HG02840 (cell line): Measurements from ENCODE around the gene NCKAP5.

Experiments
- ATAC-seq: cut with Tn5 transposase; IDR thresholded peaks from one replicate; pipeline ENCODE4 v1.9.1; 2021; ENCODE audit warnings: mild to moderate bottlenecking, moderate library complexity, moderate number of reproducible peaks; ENCODE audit not compliant: unreplicated experiment, low FRiP score

The NCKAP5 gene

DNA sequence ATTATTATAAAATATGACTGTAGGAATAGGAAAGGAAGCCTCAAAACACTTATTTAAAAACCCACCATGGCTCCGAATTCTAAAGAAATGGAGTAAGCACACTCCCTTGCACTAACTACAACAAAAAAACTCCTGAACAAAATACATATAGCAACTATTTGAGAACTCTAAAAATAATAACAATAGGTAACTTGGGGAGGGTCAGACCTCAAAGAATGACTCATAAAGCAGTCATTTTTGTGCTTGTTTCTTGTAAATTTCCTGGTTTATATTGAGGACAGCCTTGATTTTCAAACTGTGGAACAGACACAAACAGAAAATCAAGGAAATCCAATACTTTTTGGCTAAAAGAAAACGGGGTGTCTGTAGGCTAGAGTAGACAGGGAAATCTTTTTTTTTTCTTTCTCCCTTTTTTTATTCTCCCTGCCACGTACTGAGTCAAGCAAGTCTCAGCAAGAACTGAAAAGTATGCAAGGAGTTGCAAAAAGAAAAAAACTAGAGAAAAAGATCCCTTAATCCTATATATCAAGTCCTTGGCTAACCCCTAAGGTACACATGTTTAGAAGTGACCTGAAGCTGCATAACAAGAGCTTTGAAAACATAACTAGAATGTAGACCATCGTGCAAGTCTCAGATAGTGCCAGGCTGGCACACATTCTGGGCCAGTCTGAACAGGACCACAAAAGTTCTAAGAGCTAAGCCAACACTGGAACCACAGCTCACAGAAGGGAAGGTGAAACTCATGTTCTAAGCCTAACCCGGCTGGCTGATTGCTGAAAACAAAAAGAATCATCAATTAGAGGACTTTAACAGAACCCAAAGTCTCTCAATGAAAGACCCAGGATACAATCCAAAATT lies 495.2 kb downstream of the NCKAP5 start:
- no peak for ATAC-seq

DNA sequence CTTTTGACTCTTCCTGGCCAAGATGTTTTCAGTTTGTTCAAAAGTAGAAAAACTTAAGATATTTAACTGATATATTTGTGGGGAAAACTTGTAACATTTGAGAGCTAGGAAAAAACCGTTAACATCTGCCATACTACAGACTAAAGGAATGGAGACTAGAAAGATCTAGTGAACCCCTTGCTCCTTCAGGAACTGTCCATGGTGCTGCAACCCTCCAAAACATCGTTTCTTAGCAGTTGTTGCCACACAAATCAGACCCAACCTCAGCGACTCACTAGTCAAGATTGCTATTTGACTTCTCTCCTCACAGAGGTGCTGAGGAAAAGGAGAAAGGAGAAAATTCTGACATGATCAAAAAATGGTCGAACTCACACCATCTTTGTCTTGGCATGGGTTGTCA lies 504.5 kb downstream of the NCKAP5 start:
- no peak for ATAC-seq

DNA sequence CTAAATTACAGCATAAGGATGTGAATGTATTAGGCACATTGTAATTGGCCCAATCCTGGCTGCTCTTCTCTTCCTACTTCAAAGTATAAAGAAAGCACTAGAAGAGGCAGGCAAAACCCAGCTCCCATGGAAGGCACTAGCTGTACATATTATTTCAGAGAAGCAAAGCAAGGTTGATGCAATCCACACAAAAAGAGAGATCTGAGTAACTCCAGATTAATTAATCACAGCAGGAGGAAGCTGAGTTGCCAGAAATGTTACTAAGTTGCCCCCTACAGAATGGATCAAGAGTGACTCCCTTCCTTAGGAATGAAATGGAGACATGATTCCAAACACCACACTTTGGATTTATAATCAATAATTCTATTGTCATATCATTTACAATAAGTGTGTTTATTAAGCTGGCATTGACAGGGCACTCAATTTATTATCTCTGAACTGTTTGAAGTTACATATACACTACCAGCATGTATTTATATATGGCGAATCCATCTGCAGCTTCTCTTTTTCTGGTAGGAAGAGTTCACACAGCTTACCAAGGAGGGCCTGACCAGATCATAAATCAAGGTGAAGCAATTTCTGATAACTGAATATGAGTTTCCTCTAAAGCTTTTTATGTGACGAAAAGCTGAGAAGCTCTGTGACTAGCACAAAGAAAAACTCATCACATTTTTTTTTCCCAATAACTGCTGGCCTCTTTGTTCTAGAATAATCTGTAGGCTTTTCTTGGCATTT lies 505.2 kb downstream of the NCKAP5 start:
- ATAC-seq = no peak

DNA sequence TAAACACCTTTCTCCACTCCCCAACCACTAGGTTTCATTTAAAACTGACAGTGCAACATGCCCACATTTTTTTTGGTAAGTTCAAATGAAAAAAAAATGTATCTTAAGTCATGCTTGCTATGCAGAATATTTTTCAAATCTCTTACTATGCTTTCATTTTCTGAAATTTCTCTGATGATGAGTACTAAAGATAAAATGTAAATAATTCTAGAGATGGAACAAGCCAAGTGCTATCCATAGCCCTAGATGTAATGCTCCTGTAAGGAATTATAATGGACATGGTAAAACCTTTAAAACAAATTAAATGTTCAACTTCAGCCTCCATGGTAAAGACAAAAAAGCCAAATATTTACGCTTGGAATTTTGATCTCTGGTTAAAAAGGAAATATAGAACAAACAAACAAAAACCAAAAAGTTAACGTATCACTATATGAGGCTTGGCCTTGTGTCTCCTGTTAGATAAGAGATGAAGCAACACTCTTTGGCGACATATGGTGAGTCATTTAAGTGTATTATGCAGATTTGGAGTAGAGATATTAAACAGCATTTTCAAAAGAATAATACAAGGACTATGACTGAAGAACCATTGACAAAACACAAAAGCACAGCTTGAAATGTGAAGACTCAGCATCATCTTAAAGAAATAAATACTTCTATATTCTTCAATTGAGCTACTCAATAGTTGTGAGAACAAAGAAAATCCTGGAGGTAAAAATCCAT lies 506.2 kb downstream of the NCKAP5 start:
- ATAC-seq = no peak

DNA sequence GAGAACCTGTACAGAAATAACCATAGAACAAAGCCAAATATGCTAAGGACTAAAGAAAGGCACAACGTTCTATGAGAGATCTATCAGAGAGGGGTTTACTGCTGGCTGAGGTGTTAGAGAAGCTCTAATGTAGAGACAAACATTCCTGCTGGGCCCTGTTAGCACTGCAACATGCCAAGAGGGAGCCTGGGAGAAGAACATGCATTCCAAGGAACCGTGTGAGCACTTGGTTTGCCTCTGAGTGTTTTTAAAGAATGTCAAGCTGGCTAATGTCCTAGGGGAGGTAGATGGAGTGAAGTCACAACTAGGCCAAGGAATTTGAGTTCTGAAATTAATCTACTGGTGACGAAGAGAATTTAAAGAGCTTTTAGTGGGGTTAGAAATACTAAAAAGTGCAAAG lies 514.0 kb downstream of the NCKAP5 start:
- no peak for ATAC-seq

DNA sequence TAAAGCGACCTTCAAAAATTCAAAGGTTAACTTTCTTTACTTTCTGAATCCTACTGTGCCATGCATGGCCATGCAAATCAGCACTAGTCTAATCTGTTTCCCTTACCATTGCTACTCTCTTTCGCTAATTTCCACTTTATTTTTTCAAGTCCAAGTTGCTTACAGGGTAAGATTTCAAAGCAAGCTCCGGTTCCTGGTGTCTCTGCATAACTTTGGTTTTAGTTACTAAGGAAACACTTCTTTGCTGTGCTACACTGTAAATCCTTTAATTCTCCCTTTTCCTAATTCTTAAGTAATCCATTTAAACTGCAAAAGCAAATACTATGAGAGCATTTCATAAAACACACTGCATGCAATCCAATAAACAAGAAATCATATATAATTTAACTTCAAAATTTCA lies 514.7 kb downstream of the NCKAP5 start:
- ATAC-seq = no peak

DNA sequence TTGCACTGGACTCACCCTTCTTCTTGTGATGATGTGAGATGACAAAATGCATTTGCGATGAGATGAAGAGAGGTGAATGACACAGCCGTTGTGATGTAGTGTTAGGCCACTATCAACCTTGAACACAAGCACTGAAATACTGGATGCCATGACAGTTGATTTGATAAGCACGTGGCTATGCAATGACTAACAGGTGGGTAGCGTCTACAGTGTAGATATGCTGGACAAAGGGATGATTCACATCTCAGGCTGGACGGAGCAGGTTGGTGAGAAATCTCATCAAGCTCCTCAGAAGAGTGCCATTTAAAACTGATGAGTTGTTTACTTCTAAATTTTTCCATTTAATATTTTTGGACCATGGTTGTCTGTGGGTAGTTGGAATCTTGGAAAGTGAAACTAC lies 522.5 kb downstream of the NCKAP5 start:
- no peak for ATAC-seq

DNA sequence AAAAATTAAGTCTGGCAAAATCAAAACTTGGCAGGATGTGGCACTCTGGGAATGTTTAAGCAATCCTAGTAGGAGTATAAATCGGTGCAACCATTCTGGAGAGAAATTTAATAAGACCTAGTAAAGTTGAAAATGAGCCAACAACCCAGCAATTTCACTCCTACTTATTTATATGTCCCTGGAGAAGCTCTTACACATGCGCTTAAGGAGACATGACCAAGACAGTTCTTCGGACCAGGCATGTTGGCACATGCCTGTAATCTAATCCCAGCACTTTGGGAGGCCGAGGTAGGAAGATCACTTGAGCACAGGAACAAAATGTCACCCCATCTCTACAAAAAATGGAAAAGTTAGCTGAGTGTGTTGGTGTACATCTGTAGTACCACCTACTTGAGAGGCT lies 523.7 kb downstream of the NCKAP5 start:
- no peak for ATAC-seq

DNA sequence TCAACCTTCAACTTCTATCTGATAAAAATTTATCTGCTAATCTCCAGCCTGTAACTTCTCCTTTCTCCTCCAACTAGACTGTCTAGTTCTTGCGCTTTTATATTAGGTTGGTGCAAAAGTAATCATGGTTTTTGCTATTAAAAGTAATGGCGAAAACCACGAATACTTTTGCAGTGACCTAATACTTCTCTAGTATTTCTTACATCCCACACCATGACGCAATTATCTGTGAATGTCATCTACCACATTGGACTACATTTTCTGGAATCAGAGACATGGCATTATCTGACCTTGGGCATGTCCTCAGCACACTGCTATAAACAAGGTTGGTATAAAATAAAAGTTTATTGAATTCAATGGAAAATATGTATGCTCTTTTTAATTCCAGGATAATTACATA lies 528.1 kb downstream of the NCKAP5 start:
- no peak for ATAC-seq

DNA sequence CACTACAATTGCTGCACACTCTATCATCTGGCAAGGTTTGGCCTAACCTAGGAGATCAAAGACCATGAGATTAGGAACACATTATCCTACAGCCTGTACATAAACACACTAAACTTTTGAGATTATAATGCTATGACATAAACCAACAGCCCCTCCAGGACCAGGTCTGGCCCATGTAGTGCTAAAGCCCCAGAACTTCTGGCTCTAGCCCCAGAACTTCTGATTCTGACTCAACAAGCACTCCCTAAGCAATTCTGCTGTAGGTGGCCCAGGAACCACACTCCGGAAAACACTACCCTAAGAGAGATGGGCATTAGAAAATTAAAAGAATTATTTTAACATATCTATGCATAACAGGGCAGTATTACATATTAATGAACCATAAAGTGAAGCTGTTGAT lies 528.7 kb downstream of the NCKAP5 start:
- ATAC-seq = no peak

DNA sequence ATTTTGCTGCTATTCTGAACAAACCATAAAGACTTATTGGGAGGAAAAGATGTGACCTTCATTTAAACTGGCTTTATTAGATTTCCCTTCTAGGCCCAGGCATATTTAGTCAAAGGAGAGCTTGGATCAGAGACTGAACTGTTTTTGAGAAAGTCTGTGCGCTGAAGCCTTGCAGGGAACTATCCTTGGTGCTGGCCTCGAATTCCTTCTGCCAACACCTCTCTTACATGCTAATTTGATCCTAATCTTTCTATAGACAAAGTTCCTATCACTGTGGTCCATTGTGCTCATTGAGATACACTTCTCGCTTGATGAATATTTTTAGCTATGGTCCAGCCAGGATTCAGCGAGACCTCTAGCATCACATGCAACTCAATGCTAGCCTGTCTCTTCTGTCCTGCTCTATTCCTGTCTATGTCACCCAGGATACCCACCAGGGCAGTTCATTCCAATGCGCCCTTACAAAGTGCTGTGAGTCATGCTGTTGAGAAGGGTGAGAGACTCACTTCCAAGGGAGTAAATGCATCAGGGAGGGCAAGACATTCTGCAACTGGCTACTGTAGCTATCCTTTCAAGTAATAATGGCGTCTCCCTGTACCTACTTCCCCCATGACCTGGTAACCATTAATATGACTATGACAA lies 541.6 kb downstream of the NCKAP5 start:
- no peak for ATAC-seq

DNA sequence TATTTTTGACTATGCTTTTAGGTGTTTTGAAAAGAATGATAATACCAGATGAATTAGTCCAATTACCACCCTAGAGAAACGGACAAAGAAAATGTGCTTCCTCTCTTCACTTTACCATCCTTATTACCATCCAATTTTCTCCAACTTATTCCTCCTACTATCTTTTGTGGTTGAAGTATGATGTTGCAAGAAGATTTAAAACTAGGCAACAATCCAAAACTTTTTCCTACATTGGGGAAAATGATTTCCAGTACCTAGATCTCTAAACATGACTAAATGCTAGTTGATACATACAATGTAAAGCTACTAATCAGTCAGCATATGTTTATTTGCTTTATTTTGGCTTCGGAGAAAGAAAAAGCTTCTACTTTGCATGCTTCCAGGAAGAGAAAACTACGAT lies 543.3 kb downstream of the NCKAP5 start:
- ATAC-seq = no peak

DNA sequence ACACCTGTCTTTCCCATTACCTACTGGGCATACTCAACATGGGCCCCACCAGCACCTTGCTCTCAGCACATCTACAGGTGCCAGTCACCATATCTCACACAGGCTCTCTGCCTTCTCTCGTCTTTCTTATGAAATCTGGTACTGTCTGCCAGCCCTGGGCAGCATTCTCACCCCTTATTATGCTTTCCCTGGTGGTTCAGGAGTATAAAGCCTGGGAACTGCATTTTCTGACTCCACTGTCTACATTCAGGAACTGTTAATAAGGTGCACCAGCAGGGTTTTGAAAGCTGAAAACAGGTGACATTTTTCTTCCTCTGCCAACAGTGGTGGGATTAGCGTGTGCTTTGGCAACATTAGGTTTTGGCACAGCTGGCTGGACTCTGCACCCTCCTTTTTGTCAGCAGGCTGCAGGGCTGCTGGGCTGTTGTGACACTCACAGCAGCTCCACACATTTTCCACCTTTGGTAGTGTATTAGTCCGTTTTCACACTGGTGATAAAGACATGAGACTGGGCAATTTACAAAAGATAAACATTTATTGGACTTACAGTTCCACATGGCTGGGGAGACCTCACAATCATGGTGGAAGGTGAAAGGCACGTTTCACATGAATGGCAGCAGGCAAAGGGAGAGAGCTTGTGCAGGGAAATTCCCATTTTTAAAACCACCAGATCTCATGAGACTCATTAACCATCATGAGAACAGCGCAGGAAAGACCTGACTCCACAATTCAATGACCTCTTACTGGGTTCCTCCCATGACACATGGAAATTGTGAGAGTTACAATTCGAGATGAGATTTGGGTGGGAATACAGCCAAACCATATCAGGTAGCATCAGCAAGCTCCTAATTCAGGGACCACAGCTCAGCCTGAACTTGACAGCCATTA lies 555.2 kb downstream of the NCKAP5 start:
- ATAC-seq = no peak

DNA sequence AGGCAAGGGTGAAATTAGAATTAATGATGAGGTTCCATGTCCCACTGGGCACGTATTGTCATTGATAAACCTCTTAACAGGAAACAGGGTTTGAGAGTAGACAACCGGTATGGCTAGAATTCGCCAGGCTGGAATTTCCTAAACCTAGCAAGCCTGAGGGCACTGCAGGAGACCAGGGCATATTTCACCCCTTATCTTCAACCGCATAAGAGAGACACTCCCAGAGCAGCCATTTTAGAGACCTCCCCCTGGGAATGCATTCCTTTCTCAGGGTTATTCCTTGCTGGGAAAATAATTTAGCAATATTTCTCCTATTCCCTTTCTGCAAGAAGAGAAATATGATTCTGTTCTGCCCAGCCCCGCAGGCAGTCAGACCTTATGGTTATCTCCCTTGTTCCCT lies 563.6 kb downstream of the NCKAP5 start:
- ATAC-seq = no peak

DNA sequence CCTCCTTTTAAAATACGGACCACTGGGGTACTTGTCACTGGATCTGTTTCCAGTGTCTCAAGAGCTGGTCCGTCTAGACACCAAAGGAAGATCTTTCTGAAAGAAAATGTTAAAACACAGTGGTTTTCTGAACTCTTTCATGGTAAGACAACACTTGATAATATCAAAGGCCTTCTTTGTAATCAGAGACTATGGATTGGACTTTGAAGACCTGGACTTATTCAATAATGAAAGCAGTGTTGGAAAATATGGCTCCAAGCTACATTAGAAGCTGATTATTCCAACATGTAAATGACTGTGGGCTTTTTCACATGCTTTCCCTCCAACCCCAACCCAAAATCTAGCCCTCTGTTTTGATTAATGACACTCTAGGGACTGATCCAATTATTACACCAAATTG lies 568.8 kb downstream of the NCKAP5 start:
- ATAC-seq = no peak

DNA sequence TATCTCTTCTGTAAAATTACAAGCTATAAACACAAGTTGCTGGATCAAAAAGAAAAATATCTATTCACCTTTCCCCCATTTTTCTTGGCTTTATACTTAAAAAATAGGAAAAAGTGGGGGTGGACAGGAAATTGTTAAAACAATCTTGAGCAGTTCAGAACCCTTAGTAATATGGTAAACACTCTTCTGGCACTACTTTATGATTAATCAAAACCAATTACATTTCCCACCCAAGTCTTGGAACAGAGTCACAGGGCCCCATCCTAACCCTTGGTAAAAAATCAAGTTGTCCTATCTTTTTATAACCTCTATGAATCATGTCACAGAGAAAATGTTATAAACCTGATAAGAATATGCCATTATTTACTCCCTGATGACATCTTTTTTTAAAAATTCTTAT lies 570.0 kb downstream of the NCKAP5 start:
- no peak for ATAC-seq

DNA sequence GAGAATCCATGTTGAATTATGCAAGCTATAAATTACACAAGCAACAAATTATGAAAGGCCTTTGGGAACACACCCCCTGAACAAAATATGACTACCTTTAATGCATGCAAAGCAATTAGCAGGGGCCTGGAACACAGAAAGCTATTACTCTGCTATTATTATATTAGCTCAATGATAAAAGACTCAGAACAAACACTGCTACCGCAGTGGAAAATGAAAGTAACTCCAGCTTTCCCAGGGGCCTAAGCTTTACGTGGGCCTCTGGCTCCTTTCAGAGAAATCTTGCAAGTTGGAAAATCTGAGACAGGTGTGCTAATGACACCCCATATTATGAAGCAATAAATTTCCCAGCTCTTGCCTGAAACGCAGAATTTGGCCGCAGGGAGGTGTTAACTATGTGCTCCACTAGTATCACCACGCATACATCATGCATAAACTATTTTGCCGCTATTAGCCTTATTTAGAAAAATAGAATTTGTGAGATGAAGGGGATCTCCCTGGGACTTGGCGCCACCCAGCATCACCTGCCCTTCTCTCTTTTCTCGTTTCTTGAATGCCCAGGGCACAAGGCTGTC lies 576.7 kb downstream of the NCKAP5 start:
- ATAC-seq = no peak

DNA sequence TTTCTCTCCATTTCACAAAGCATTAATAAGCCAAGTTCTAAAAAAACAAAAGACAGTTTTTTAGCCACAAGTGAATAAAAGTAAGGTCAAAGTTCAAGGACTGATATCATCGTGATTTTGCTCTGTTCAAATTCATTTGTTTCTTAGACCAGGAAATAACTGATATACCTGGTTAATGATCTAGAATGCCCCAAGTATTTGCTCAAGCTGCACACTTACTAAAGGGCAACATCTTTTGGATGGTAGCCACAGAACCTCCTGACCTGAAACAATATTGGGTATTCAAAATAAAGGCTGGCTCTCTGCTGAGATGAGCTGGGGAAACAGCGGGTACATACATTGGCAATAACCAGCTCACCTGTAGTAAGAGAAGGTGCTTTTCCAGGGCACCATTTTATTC lies 583.5 kb downstream of the NCKAP5 start:
- ATAC-seq = no peak

DNA sequence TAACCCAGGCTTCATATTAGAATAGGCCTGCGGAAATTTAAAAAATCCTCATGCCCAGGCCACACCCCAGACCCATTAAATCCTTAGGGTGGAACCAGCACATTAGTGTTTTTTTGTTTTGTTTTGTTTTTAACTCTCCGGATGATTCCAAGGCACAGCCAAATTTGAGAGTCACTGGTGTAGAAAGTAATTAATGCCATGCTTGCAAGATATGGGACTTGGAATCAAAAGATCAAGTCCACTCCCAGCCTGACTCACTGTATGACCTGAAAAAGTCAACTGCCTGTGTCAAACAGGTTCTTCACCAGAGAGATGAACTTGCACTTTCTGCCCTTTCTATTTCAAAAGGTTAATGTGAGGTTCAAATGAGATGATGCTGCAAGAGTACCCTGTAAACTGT lies 588.0 kb downstream of the NCKAP5 start:
- ATAC-seq = no peak
